Neural cell (in vitro differentiated cells): ENCODE results near the gene VPS13D.

Experiments used
- CTCF ChIP-seq: fragments of 450-650 bp; IDR thresholded peaks from 2 replicates; pipeline ENCODE4 v1.5.1; 2014; ENCODE audit warnings: antibody characterized with exemption, mild to moderate bottlenecking, moderate library complexity; ENCODE audit not compliant: poor library complexity, severe bottlenecking
- EP300 ChIP-seq: fragments of 450-650 bp; conservative IDR thresholded peaks from 2 replicates; pipeline ENCODE4 v1.6.1; 2014; ENCODE audit warnings: antibody characterized with exemption, mild to moderate bottlenecking, moderate library complexity; ENCODE audit not compliant: poor library complexity, severe bottlenecking
- POLR2AphosphoS5 ChIP-seq: IDR thresholded peaks from 2 replicates; pipeline ENCODE4 v1.6.1; 2012
- RAD21 ChIP-seq: fragments of 450-650 bp; conservative IDR thresholded peaks from 2 replicates; pipeline ENCODE4 v1.6.1; 2014; ENCODE audit warnings: antibody characterized with exemption, mild to moderate bottlenecking, moderate library complexity
- TAF1 ChIP-seq: IDR thresholded peaks from 2 replicates; pipeline ENCODE4 v1.6.1; 2012; ENCODE audit warnings: low read depth

- no peak for TF ChIP-seq RAD21
- no peak for TF ChIP-seq POLR2AphosphoS5
- TF ChIP-seq CTCF: no peak
- TF ChIP-seq TAF1: no peak
- no peak for TF ChIP-seq EP300
Observed at GRCh38 chr1:12415038-12415466, 185.2 kb downstream of the VPS13D start.
